HK-2 (cell line): ENCODE results near the gene MAPKAP1.
A peak's percentile ranks its signal among the peaks of the same experiment; 100 is the strongest.

Source experiments
- DNase-seq: peaks from one replicate; pipeline ENCODE4 v3.0.0-alpha.2; 2018; ENCODE audit not compliant: unreplicated experiment

Gene MAPKAP1

GRCh38 chr9:125642311-125642710, 64.7 kb downstream of the MAPKAP1 start:
- no peak for DNase-seq

- no peak for DNase-seq
Measured at GRCh38 chr9:125639057-125639456, 68.0 kb downstream of the MAPKAP1 start.

DNA sequence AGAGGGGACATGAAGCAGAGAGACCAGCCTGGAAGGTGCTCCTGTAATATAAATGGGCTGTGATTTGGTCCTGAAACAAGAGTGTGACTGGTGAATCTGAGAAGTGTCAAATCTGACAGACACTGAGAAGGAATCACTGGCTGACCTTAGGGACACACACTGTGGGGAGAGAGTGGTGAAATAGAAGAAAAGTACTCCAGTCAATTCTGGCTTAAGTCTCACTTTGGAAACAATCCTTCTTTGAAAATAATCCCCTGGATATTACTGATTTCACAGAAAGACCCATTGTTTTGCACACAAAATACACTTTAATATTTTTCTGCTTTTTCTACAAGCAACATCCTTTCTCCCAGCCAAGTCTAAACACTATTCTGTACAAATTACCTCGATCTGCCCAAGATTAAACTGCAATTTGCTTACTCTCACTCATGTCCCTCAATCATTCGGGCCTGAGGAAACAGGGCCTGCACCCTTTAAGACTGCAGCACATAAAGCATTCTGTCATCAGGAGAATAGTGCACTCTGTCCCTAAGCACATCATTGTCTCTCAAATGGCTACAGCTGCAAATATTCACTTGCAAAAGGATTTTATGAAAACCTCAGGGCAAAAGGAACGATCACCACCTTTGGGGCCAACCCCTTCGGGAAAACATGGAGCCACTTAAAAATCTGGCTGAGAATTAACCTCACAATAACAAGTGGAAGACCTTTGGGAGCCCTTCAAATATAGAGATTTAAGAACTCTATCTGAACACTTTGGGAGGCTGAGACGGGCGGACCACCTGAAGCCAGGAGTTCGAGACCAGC, 68.6 kb downstream of the MAPKAP1 start:
- no peak for DNase-seq

- no peak for DNase-seq
Measured at GRCh38 chr9:125637241-125637640, 69.8 kb downstream of the MAPKAP1 start.

DNA sequence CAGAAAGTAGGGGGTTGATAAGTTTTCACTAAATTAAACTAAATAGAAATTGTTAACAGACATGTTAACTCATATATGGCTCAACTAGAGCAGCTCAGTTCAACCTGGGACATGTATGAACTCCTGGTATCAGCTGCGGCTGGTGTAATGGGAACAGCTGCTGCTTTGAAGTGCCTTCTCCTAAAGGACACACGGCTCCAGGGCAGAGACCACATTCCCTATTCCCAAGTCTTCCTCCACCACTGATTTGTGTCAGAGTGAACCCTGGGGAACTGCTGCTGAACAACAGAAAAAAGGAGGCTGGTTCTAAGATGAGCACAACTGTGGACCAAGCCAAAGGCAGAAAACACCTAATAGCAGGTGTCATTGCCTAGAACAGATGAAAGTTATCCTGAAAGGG, 71.1 kb downstream of the MAPKAP1 start:
- no peak for DNase-seq

GRCh38 chr9:125634040-125634717, 72.8 kb downstream of the MAPKAP1 start:
- DNase-seq, result no peak

DNA sequence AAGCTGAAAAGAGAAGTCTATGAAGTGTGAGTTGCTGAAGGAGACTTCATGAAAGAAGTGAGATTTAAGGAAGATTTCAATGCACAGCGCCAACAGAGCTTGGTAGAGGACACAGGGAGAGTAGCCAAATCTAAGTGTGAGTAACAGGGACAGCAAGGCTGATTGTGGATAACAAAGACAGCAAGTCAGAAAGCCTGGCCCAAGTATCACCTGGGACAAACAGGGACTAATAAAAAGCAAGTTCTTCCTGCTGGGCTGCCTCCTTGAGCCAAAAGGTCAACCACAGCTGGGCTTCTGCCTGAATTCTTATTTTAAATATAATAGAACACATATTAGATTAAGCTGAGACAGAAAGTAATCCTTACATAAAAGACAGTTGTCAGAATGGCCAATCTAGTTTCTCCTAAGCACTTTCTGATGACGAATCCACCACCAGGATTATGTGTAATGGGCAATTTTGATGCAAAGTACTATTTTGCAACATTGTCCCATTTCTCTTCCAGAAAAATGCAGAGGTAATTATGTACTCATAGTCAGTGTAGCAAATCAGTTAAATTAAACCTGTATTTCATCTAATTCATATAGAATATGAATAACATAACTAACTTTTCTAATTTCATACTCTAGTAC, 73.8 kb downstream of the MAPKAP1 start:
- DNase-seq, result no peak

DNA sequence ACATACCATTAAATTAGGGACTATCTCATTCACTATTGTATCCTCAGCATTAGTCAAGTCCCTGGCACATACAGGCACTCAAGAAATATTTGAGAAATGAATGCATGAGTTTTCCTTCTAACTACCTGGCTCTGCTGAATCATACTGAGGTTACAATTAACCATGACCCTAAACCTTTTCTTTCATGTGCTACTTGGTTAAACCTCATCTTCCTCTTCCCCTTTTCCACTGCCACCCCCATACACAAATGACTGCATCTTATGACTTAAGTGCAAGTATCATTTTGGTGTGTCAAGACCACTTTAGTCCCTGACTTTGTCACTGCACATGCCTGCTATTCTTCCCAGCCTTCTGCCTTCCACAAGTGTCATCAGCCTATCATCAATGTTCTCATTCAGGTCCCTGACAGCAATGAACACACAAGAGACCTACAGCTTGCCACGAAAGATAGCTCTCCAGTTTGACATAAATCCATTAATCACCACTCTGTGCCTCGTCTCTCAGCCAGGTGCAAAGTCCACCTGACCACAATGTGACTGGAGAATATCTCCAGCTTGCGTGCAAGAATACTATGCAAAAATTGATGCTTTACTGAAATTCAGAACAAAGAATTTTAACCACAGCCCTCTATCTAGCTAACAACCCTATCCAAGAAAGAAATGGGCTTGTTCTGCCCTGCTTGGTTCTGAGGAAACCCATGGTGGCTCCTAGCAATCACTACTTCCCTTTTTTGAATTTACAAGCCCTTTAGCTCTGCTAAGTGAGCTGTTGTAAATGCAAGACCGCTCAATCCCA, 74.5 kb downstream of the MAPKAP1 start:
- DNase-seq, result peak; percentile 12

DNA sequence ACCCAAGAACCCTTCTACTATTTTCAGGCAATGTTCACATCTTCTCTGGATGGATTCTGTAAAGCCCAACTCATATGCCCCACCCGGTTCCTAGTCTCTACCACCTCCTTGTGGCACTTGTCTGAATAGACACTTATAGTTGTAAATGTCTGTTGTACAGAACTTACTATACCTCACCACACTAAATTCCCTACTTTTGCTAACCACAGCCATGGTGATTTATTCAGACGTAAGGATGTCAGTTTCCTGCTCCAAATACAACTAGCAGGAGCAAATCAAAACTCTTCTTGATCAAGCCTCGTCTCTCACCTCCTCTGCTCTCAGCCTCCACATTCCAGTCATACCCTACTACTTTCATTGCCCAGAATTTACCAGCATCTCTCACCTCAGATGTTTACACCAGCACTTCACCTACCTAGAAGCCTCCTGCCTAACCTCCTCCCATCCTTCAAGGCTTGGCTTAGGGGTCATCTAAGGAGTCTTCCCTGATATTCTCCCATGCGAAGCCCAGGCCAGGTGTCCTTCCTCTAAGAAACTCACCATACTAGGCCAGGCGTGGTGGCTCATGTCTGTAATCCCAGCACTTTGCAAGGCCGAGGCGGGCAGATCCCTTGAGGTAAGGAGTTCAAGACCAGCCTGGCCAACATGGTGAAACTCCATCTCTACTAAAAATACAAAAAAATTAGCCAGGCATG, 75.5 kb downstream of the MAPKAP1 start:
- no peak for DNase-seq

- no peak for DNase-seq
Measured at GRCh38 chr9:125630436-125630835, 76.6 kb downstream of the MAPKAP1 start.

- no peak for DNase-seq
Measured at GRCh38 chr9:125629446-125629845, 77.6 kb downstream of the MAPKAP1 start.

GRCh38 chr9:125626187-125626586, 80.8 kb downstream of the MAPKAP1 start:
- DNase-seq, result no peak

DNA sequence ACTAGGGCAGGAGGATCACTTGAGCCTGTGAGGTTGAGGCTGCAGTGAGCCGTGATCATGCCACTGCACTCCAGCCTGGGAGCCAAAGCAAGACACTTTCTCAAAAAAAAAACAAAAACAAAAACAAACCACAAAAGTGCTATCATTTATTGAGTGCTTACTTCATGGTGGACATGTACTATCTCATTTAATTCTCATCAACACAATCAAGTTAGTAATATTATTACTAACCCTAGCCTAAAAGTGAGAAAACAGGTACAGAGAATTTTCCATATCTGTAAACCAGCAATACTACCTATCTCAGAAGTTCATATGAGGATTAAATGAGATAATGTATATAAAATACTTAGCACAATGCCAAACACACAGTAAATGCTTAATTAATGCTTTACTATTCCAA, 85.8 kb downstream of the MAPKAP1 start:
- no peak for DNase-seq

DNA sequence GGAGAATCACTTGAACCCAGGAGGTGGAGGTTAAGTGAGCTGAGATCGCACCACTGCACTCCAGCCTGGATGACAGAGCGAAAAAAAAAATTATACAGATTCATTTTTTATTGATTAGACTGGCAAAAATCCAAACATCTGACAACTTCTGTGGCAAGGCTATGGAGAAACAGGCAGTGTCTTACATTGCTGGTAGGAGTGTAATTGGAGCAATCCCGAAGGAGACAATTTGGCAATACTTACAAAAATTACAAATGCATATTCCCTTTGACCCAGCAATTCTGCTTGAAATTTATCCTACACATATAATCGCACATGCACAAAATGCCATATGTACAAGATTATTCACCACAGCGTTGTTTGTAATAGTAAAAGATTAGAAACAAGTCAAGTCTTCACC, 86.8 kb downstream of the MAPKAP1 start:
- DNase-seq, result no peak

DNA sequence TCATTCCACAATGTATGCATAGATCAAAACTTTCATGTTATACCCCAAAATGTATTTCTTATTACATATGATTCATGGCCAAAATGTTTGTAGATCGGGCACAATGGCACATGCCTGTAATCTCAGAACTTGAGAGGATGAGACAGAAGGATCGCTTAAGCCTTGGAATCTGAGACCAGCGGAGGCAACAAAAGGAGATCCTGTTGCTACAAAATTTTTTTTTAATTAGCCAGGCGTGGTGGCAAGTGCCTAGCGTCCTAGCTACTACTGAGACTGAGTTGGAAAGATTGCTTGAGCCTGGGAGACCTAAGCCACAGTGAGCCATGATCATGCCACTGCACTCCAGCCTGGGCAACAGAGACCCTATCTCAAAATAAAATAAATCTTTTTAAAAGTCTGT, 89.9 kb downstream of the MAPKAP1 start:
- no peak for DNase-seq

DNA sequence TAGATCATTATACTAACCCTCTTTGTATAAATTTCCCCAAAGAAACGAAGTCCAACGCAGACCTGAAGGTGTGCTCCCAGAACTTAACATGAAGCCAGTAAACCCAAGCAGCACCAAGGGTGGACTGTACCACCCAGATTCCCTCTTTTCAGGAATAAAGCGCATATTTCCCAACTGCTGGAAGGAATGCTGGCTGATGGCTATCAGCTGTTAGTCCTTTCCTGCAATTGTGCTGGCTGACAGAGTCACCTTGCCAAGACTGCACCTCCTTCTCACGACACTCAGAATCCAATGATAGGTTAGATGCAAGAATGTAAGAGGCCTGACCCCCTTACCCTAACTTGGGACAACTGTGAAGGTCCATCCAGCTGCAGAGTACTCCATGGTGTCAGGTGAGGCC, 93.9 kb downstream of the MAPKAP1 start:
- no peak for DNase-seq

DNA sequence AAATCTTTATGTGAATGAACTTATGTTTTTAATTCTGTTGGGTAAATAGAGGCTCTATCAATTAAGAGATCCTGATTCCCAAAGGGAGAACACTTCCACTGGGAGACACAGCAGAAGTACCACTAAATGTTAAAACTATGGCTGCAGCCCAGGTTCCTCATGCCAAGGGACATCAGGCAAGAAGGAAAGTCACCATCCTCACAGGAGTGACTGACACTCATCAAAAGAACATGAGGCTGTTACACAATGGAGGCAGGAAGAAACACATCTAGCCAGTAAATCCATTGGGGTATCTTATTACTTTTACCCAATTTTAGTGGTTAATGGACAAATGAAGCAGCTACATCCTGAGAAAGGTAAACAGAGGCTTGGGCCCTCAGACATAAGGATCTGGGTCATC, 94.4 kb downstream of the MAPKAP1 start:
- no peak for DNase-seq

DNA sequence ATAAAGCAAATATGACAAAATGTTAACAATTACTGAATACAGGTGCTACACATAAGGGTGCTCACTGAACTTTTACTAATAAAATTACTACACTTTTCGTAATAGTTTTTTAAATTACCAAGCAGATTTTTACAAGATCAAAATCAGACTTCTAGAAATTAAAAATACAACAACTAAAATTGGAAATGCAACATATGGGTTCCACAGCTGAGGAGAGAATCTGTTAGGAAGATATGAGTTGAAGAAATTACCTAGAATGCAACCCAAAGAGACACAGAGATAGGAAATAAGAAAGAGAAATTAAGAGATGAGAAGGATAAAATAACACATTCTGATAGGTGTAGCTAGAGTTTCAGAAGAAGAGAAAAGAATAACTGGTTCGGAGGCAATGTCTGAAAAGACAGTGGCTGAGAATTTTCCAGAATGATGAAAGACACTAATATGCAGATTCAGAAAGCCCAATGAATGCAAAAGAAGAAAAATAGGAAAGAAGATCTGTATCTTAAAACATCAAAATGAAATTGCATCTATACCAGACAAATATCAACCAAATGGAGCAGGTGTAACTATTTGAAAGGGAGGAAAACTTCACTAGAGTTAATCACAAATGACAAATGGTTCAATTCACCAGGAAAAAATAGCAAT, 95.8 kb downstream of the MAPKAP1 start:
- DNase-seq, result no peak

GRCh38 chr9:125609744-125610143, 97.3 kb downstream of the MAPKAP1 start:
- no peak for DNase-seq

GRCh38 chr9:125608489-125609224, 98.4 kb downstream of the MAPKAP1 start:
- no peak for DNase-seq
